A549 (cell line): ENCODE results near the gene HTRA3. TPM values are rescaled to one million over a fixed set of nuclear protein-coding genes. Genes with fewer than 3 reads are reported as not detected.

Source experiments
- ATAC-seq, 2 experiments: fragments of 200-7000 bp in 1 of 2; fragments of >200 bp in 1 of 2; cut with Nextera tagmentation in 1 of 2; cut with Tn5 transposase in 1 of 2; 3 replicates each; pipeline versions ENCODE4 v1.8.0 to v1.9.1; 2018 to 2020; ENCODE audit warnings: mild to moderate bottlenecking in 1 of 2, moderate library complexity in 1 of 2
- CTCF ChIA-PET: fragments of 300-600 bp; sonication (Branson Sonifier 250); formaldehyde crosslinking; extraction: SDS; loops from one replicate; lab custom pipeline; 2021; ENCODE audit warnings: antibody characterized with exemption, inconsistent platforms; lab: Yijun Ruan, JAX
- POLR2A ChIA-PET: fragments of 350-600 bp; formaldehyde crosslinking; extraction: SDS; loops from one replicate; lab custom pipeline; 2021; ENCODE audit warnings: antibody characterized with exemption, inconsistent platforms; lab: Yijun Ruan, JAX
- DNase-seq, 2 experiments: peaks; one replicate each; pipeline versions ENCODE4 v3.0.0 to v3.0.0-alpha.2; 2011 to 2016; ENCODE audit warnings: low read depth in 1 of 2, low spot score in 1 of 2
- FAIRE-seq: peaks from 2 replicates; lab custom pipeline; 2011; peaks lifted over from hg19 to GRCh38; lab: Jason Lieb, UNC
- H3K27ac ChIP-seq, 2 experiments: fragments of >200 bp; sonication (Bioruptor Twin); formaldehyde crosslinking; 3 replicates each; pipeline ENCODE4 v1.5.1; 2016 to 2017
- H3K4me1 ChIP-seq: fragments of >200 bp; sonication (Bioruptor Twin); formaldehyde crosslinking; 3 replicates; pipeline ENCODE4 v1.6.1; 2016
- H3K4me2 ChIP-seq: fragments of >200 bp; sonication (Bioruptor Twin); formaldehyde crosslinking; 3 replicates; pipeline ENCODE4 v1.6.1; 2016
- H3K4me3 ChIP-seq: fragments of >200 bp; sonication (Bioruptor Twin); formaldehyde crosslinking; 3 replicates; pipeline ENCODE4 v1.5.1; 2016
- H3K9me3 ChIP-seq: fragments of >200 bp; sonication (Bioruptor Twin); formaldehyde crosslinking; 3 replicates; pipeline ENCODE4 v1.6.1; 2016
- ATOH8 ChIP-seq: fragments of 250-450 bp; sonication (Bioruptor Pico); IDR thresholded peaks from 2 replicates; pipeline ENCODE4 v1.5.0; 2020; ENCODE audit warnings: low read depth, mild to moderate bottlenecking, moderate library complexity
- BCL3 ChIP-seq: fragments of >200 bp; sonication (Bioruptor Twin); formaldehyde crosslinking; IDR thresholded peaks from 3 replicates; pipeline ENCODE4 v1.6.1; 2016
- EHF ChIP-seq: fragments of 250-450 bp; sonication (Bioruptor Pico); IDR thresholded peaks from 2 replicates; pipeline ENCODE4 v1.5.0; 2020; ENCODE audit warnings: mild to moderate bottlenecking
- HEYL ChIP-seq: fragments of 250-450 bp; sonication (Bioruptor Pico); IDR thresholded peaks from 2 replicates; pipeline ENCODE4 v1.8.0; 2021; ENCODE audit warnings: mild to moderate bottlenecking, moderate library complexity
- NR3C1 ChIP-seq: fragments of >200 bp; sonication (Bioruptor Twin); formaldehyde crosslinking; IDR thresholded peaks from 3 replicates; pipeline ENCODE4 v1.6.1; 2017
- POLR2A ChIP-seq: IDR thresholded peaks from 2 replicates; pipeline ENCODE4 v1.6.1; 2012; ENCODE audit warnings: mild to moderate bottlenecking, low read length
- RAD21 ChIP-seq, 2 experiments: fragments of >200 bp in 1 of 2; sonication (Bioruptor Twin) in 1 of 2; formaldehyde crosslinking in 1 of 2; IDR thresholded peaks in 1 of 2; conservative IDR thresholded peaks in 1 of 2; 2 replicates in 1 of 2; 3 replicates in 1 of 2; pipeline ENCODE4 v1.6.1; 2012 to 2018; ENCODE audit warnings: inconsistent platforms in 1 of 2
- REST ChIP-seq: fragments of 200-600 bp; sonication (generic); IDR thresholded peaks from 2 replicates; pipeline ENCODE4 v1.6.1; 2016; ENCODE audit warnings: antibody characterized with exemption, mild to moderate bottlenecking, moderate library complexity
- TFCP2L1 ChIP-seq: fragments of 250-450 bp; sonication (Bioruptor Pico); IDR thresholded peaks from 2 replicates; pipeline ENCODE4 v1.5.0; 2021; ENCODE audit warnings: mild to moderate bottlenecking
- TP53 ChIP-seq: fragments of 250-450 bp; sonication (Bioruptor Pico); IDR thresholded peaks from 2 replicates; pipeline ENCODE4 v1.5.0; 2021; ENCODE audit warnings: mild to moderate bottlenecking, moderate library complexity
- ZNF302 ChIP-seq: fragments of 250-450 bp; sonication (Bioruptor Pico); IDR thresholded peaks from 2 replicates; pipeline ENCODE4 v1.9.0; 2021; ENCODE audit warnings: inconsistent platforms, mild to moderate bottlenecking, moderate library complexity
- WGBS: methylation state at CpG from one replicate; pipeline ENCODE4 v1.1.6; 2017; ENCODE audit errors: missing lambda C conversion rate; 5-methylcytosine and 5-hydroxymethylcytosine counted together
- polyA plus RNA-seq, 4 experiments: library from polyadenylated mRNA; depleted of rRNA in 3 of 4; stranded (reverse); fragments of >200 nt; fragmentation: RNase III in 1 of 4; extraction: RNeasy Plus Mini Kit Qiagen cat#74134 plus additional on column Dnase treatment in 1 of 4; gene quantifications; 2 replicates in 3 of 4; 3 replicates in 1 of 4; pipeline ENCODE4 v1.2.3, GENCODE V29; 2011 to 2017
- TF ChIP-seq, protein P1 (sequence below): fragments of 450-650 bp; IDR thresholded peaks from 2 replicates; pipeline ENCODE4 v1.6.1; 2014; ENCODE audit warnings: antibody characterized with exemption
- TF ChIP-seq, protein P2 (sequence below): fragments of >200 bp; sonication (Bioruptor Twin); formaldehyde crosslinking; IDR thresholded peaks from 3 replicates; pipeline ENCODE4 v1.5.1; 2016

The HTRA3 gene
- polyA plus RNA-seq, 2 of the 4 experiments (the other 2 are of a cell fraction) = 4.6 to 7.4 TPM

GRCh38 chr4:8316251-8316771 lies 46.8 kb downstream of the HTRA3 start:
- ChIA-PET POLR2A (no interaction called here), CTCF (interaction anchor here (0.7 to 2.1 kb wide), 2 partner anchors 13 to 49 kb away, joined by 5 to 6 read pairs; no protein-coding TSS in a partner anchor)
- peaks cover 17% of the 10 kb centered on the region for H3K4me1 ChIP-seq
- peak overlapping the region; percentile 81 for H3K4me2 ChIP-seq
- peak overlapping the region; percentile 71 to 84 for H3K27ac ChIP-seq
- no peak overlapping the region for H3K4me3 ChIP-seq
- peak; percentile 70 to 76 for ATAC-seq
- TF ChIP-seq REST = no peak
- TF ChIP-seq, protein P1, sequence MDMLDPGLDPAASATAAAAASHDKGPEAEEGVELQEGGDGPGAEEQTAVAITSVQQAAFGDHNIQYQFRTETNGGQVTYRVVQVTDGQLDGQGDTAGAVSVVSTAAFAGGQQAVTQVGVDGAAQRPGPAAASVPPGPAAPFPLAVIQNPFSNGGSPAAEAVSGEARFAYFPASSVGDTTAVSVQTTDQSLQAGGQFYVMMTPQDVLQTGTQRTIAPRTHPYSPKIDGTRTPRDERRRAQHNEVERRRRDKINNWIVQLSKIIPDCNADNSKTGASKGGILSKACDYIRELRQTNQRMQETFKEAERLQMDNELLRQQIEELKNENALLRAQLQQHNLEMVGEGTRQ = no peak
- no peak for TF ChIP-seq TP53
- TF ChIP-seq TFCP2L1 (CRISPR knock-in tag) = no peak
- TF ChIP-seq NR3C1 = no peak
- no peak for TF ChIP-seq ZNF302 (CRISPR knock-in tag)
- TF ChIP-seq POLR2A = no peak
- TF ChIP-seq, protein P2, sequence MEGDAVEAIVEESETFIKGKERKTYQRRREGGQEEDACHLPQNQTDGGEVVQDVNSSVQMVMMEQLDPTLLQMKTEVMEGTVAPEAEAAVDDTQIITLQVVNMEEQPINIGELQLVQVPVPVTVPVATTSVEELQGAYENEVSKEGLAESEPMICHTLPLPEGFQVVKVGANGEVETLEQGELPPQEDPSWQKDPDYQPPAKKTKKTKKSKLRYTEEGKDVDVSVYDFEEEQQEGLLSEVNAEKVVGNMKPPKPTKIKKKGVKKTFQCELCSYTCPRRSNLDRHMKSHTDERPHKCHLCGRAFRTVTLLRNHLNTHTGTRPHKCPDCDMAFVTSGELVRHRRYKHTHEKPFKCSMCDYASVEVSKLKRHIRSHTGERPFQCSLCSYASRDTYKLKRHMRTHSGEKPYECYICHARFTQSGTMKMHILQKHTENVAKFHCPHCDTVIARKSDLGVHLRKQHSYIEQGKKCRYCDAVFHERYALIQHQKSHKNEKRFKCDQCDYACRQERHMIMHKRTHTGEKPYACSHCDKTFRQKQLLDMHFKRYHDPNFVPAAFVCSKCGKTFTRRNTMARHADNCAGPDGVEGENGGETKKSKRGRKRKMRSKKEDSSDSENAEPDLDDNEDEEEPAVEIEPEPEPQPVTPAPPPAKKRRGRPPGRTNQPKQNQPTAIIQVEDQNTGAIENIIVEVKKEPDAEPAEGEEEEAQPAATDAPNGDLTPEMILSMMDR = no peak
- TF ChIP-seq ATOH8 (CRISPR knock-in tag) = no peak
- no peak for TF ChIP-seq EHF (CRISPR knock-in tag)
- DNase-seq = no peak
- peaks cover 2% of the 10 kb centered on the region; the same call in 1 of the 3 replicates for H3K9me3 ChIP-seq
- WGBS = 84% methylated on average over 8 of the region's 10 CpGs
- FAIRE-seq = no peak

DNA sequence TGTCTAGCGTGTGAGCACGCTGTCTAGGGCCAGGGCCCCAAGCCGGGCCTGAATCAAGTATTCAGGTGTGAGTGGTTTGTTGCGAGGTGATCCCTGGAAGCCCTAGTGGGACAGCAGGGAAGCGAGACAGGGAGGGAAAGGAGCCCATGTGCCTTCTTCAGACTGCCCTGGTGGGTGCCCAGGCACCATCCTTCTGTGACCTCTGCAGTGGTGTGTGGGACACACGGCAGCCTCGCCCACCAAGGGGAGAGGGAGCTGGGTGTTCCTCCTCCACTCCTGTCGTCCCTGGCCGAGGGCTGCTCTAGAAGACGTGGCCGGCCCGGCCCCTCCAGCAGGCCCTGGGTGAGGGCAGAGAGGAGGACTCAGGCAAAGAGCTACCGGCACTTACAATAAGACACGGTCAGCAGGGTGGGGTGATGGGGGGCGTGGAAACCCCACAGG lies 47.4 kb downstream of the HTRA3 start:
- DNase-seq (no peak), ATAC-seq (no peak), FAIRE-seq (no peak)
- CTCF ChIA-PET = interaction anchor here (2.1 kb wide), 1 partner anchor 12 kb away, joined by 6 read pairs; no protein-coding TSS in a partner anchor
- H3K4me1 ChIP-seq = peaks cover 17% of the 10 kb centered on the region
- no peak for TF ChIP-seq HEYL
- POLR2A ChIA-PET = no interaction called here
- H3K27ac ChIP-seq = peak overlapping the region; percentile 71 to 84; a peak in 5 of 6 replicates
- no peak overlapping the region for H3K4me3 ChIP-seq
- no peak overlapping the region for H3K4me2 ChIP-seq
- 96% methylated on average over 11 of the region's 15 CpGs for WGBS
- peaks cover 2% of the 10 kb centered on the region; the same call in 1 of the 3 replicates for H3K9me3 ChIP-seq

DNA sequence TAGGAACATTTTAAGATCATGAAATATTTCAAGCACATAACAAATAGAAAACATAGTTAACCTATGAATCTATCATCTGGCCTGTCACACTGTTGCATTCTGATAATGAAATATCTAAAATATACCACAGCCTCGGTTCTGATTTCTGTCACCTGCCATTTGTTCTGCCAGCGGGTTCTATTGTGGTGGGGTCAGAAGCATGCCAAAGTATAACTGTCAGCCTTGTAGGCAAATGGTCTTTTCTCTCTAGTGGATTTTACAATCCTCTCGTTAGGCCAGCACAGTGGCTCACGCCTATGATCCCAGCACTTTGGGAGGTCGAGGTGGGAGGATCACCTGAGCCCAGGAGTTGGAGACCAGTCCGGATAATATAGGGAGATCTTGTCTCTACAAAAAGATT lies 47.9 kb downstream of the HTRA3 start:
- no peak overlapping the region for H3K4me2 ChIP-seq
- POLR2A ChIA-PET = no interaction called here
- peaks cover 2% of the 10 kb centered on the region; the same call in 1 of the 3 replicates for H3K9me3 ChIP-seq
- DNase-seq = no peak
- peak overlapping the region in 1 of 2 experiments; percentile 84; a peak in 3 of 6 replicates for H3K27ac ChIP-seq
- no peak for ATAC-seq
- TF ChIP-seq BCL3 (no peak), RAD21 (conservative IDR thresholded peaks at IDR 0.05 in 1 of 2, IDR thresholded peaks at IDR 0.05 in 1 of 2) (no peak)
- WGBS = 91% methylated on average over 6 of the region's 6 CpGs
- CTCF ChIA-PET = interaction anchor here (1.8 kb wide), 1 partner anchor 75 kb away, joined by 7 read pairs; no protein-coding TSS in a partner anchor
- H3K4me3 ChIP-seq = no peak overlapping the region
- no peak for FAIRE-seq
- H3K4me1 ChIP-seq = peaks cover 17% of the 10 kb centered on the region
